MM.1S (cell line): Measurements from ENCODE around the gene UGCG.

Experiments used
- DNase-seq: peaks from one replicate; pipeline ENCODE4 v3.0.0-alpha.2; 2015
- H2AFZ ChIP-seq: fragments of 300-600 bp; sonication (generic); 2 replicates; pipeline ENCODE4 v1.6.0; 2016; ENCODE audit warnings: antibody characterized with exemption, low read length
- H3F3A ChIP-seq: fragments of 300-600 bp; sonication (generic); 2 replicates; pipeline ENCODE4 v1.6.1; 2016; ENCODE audit warnings: mild to moderate bottlenecking, antibody characterized with exemption, low read length, moderate library complexity, mixed read lengths; ENCODE audit not compliant: insufficient read depth
- H3K27ac ChIP-seq: fragments of 300-600 bp; sonication (generic); 2 replicates; pipeline ENCODE4 v1.5.1; 2016; ENCODE audit warnings: mild to moderate bottlenecking, low read length
- H3K27me3 ChIP-seq: fragments of 300-600 bp; sonication (generic); replicated peaks from 2 replicates; pipeline ENCODE4 v1.6.0; 2016; ENCODE audit warnings: low read length; ENCODE audit not compliant: insufficient read depth
- H3K36me3 ChIP-seq: fragments of 300-600 bp; sonication (generic); replicated peaks from 2 replicates; pipeline ENCODE4 v1.6.1; 2016; ENCODE audit warnings: mild to moderate bottlenecking, low read length, mixed read lengths; ENCODE audit not compliant: insufficient read depth
- H3K4me1 ChIP-seq: fragments of 300-600 bp; sonication (generic); 2 replicates; pipeline ENCODE4 v1.6.1; 2016; ENCODE audit warnings: low read length, mixed read lengths
- H3K4me2 ChIP-seq: fragments of 300-600 bp; sonication (generic); 2 replicates; pipeline ENCODE4 v1.6.0; 2016; ENCODE audit warnings: low read depth, low read length
- H3K4me3 ChIP-seq: fragments of 300-600 bp; sonication (generic); 2 replicates; pipeline ENCODE4 v1.5.1; 2016; ENCODE audit warnings: low read length, mixed read lengths
- H3K79me2 ChIP-seq: fragments of 300-600 bp; sonication (generic); 2 replicates; pipeline ENCODE4 v1.6.1; 2016; ENCODE audit warnings: mixed run types, low read length, mixed read lengths
- H3K9ac ChIP-seq: fragments of 300-600 bp; sonication (generic); 2 replicates; pipeline ENCODE4 v1.6.1; 2016; ENCODE audit warnings: low read length, mixed read lengths
- H3K9me2 ChIP-seq: fragments of 300-600 bp; sonication (generic); replicated peaks from 2 replicates; pipeline ENCODE4 v1.6.1; 2016; ENCODE audit warnings: mild to moderate bottlenecking, low read length, mixed read lengths; ENCODE audit not compliant: insufficient read depth
- H3K9me3 ChIP-seq: fragments of 300-600 bp; sonication (generic); replicated peaks from 2 replicates; pipeline ENCODE4 v1.6.1; 2016; ENCODE audit warnings: mild to moderate bottlenecking, low read length, mixed read lengths; ENCODE audit not compliant: insufficient read depth
- H4K20me1 ChIP-seq: fragments of 300-600 bp; sonication (generic); 2 replicates; pipeline ENCODE4 v1.6.1; 2016; ENCODE audit warnings: mild to moderate bottlenecking, low read length, moderate library complexity, mixed read lengths; ENCODE audit not compliant: insufficient read depth
- EZH2 ChIP-seq: fragments of 300-600 bp; sonication (generic); optimal IDR thresholded peaks from 2 replicates; pipeline ENCODE3; 2017; ENCODE audit warnings: low read depth, mild to moderate bottlenecking, antibody characterized with exemption, low read length, mixed read lengths
- EZH2phosphoT487 ChIP-seq: fragments of 300-600 bp; sonication (generic); IDR thresholded peaks from 2 replicates; pipeline ENCODE4 v1.6.1; 2018; ENCODE audit warnings: antibody characterized with exemption, low read length
- TF ChIP-seq, protein P1 (sequence below): fragments of 300-600 bp; sonication (generic); IDR thresholded peaks from 2 replicates; pipeline ENCODE4 v1.5.1; 2016; ENCODE audit warnings: antibody characterized with exemption, low read length, mixed read lengths

UGCG gene

DNA sequence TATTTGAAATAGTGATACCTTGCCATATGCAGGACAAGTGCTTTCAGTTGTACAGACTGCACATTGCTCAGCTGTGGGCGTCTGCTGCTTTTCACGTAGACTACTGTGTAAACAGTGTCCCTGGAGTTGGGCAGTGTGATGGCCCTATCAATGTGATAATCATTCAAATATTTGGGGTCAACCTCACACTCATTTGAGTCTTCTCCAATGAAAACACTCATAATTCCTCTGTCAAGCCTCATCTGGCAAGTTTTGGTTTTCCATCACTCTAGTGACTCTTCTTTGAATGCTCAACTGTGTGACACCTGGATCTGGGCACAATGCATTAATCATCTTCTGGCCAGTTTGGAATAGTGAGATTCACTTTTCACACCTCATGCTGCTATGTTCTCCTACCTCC lies 64.4 kb downstream of the UGCG start:
- H3K27me3 ChIP-seq: no peaks in the 10 kb centered on the region
- H3K27ac ChIP-seq: no peak overlapping the region
- no peak overlapping the region for H3K4me2 ChIP-seq
- H3K9ac ChIP-seq: no peak overlapping the region
- H3K4me3 ChIP-seq: no peak overlapping the region
- DNase-seq: no peak
- no peak for TF ChIP-seq EZH2
- no peak for TF ChIP-seq EZH2phosphoT487
- TF ChIP-seq, protein P1, sequence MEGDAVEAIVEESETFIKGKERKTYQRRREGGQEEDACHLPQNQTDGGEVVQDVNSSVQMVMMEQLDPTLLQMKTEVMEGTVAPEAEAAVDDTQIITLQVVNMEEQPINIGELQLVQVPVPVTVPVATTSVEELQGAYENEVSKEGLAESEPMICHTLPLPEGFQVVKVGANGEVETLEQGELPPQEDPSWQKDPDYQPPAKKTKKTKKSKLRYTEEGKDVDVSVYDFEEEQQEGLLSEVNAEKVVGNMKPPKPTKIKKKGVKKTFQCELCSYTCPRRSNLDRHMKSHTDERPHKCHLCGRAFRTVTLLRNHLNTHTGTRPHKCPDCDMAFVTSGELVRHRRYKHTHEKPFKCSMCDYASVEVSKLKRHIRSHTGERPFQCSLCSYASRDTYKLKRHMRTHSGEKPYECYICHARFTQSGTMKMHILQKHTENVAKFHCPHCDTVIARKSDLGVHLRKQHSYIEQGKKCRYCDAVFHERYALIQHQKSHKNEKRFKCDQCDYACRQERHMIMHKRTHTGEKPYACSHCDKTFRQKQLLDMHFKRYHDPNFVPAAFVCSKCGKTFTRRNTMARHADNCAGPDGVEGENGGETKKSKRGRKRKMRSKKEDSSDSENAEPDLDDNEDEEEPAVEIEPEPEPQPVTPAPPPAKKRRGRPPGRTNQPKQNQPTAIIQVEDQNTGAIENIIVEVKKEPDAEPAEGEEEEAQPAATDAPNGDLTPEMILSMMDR: no peak
- H3K4me1 ChIP-seq: no peaks in the 10 kb centered on the region
- no peaks in the 10 kb centered on the region for H3K36me3 ChIP-seq
- H3F3A ChIP-seq: no peaks in the 10 kb centered on the region
- H2AFZ ChIP-seq: no peak overlapping the region
- H3K79me2 ChIP-seq: no peaks in the 10 kb centered on the region
- H4K20me1 ChIP-seq: no peaks in the 10 kb centered on the region
- H3K9me2 ChIP-seq: no peaks in the 10 kb centered on the region
- no peaks in the 10 kb centered on the region for H3K9me3 ChIP-seq

GRCh38 chr9:111961575-111961974 lies 65.0 kb downstream of the UGCG start:
- H3K9me3 ChIP-seq: no peaks in the 10 kb centered on the region
- no peak overlapping the region for H2AFZ ChIP-seq
- no peak overlapping the region for H3K4me3 ChIP-seq
- no peaks in the 10 kb centered on the region for H3K36me3 ChIP-seq
- no peak for TF ChIP-seq EZH2
- TF ChIP-seq, protein P1: no peak
- no peak for TF ChIP-seq EZH2phosphoT487
- H3F3A ChIP-seq: no peaks in the 10 kb centered on the region
- H3K9ac ChIP-seq: no peak overlapping the region
- no peaks in the 10 kb centered on the region for H4K20me1 ChIP-seq
- H3K79me2 ChIP-seq: no peaks in the 10 kb centered on the region
- H3K4me1 ChIP-seq: no peaks in the 10 kb centered on the region
- no peak for DNase-seq
- no peak overlapping the region for H3K4me2 ChIP-seq
- H3K9me2 ChIP-seq: no peaks in the 10 kb centered on the region
- no peaks in the 10 kb centered on the region for H3K27me3 ChIP-seq
- no peak overlapping the region for H3K27ac ChIP-seq

GRCh38 chr9:111962021-111962420 lies 65.4 kb downstream of the UGCG start:
- no peak for TF ChIP-seq EZH2
- TF ChIP-seq EZH2phosphoT487: no peak
- TF ChIP-seq, protein P1: no peak
- H3K4me3 ChIP-seq: no peak overlapping the region

GRCh38 chr9:111963995-111964394 lies 67.4 kb downstream of the UGCG start:
- TF ChIP-seq, protein P1: no peak
- TF ChIP-seq EZH2 (no peak), EZH2phosphoT487 (no peak)
- no peaks in the 10 kb centered on the region for H3K9me3 ChIP-seq
- DNase-seq: no peak
- H3K27ac ChIP-seq: no peak overlapping the region
- H3K9ac ChIP-seq: no peak overlapping the region
- H3K79me2 ChIP-seq: no peaks in the 10 kb centered on the region
- no peaks in the 10 kb centered on the region for H3K36me3 ChIP-seq
- no peaks in the 10 kb centered on the region for H4K20me1 ChIP-seq
- H3K9me2 ChIP-seq: no peaks in the 10 kb centered on the region
- no peak overlapping the region for H2AFZ ChIP-seq
- no peaks in the 10 kb centered on the region for H3K27me3 ChIP-seq
- no peaks in the 10 kb centered on the region for H3K4me1 ChIP-seq
- H3F3A ChIP-seq: no peaks in the 10 kb centered on the region
- no peak overlapping the region for H3K4me3 ChIP-seq
- no peak overlapping the region for H3K4me2 ChIP-seq

More at GRCh38 chr9:111962021-111962420, 65.4 kb downstream of the UGCG start:
- H3K4me2 ChIP-seq: no peak overlapping the region
- no peaks in the 10 kb centered on the region for H3K36me3 ChIP-seq
- no peaks in the 10 kb centered on the region for H3K4me1 ChIP-seq
- DNase-seq: no peak
- H3K79me2 ChIP-seq: no peaks in the 10 kb centered on the region
- no peaks in the 10 kb centered on the region for H3K9me3 ChIP-seq
- H3K9me2 ChIP-seq: no peaks in the 10 kb centered on the region
- H3K27ac ChIP-seq: no peak overlapping the region
- no peaks in the 10 kb centered on the region for H3F3A ChIP-seq
- no peaks in the 10 kb centered on the region for H4K20me1 ChIP-seq
- no peak overlapping the region for H2AFZ ChIP-seq
- no peak overlapping the region for H3K9ac ChIP-seq
- H3K27me3 ChIP-seq: no peaks in the 10 kb centered on the region
